DMS 273 treated with DMSO at 0.1 percent for 48 hours (cell line): ENCODE results near the gene PXMP4.

Experiments
- DNase-seq: peaks from one replicate; lab custom pipeline; 2025; lab: John Stamatoyannopoulos, UW

PXMP4 gene

DNA sequence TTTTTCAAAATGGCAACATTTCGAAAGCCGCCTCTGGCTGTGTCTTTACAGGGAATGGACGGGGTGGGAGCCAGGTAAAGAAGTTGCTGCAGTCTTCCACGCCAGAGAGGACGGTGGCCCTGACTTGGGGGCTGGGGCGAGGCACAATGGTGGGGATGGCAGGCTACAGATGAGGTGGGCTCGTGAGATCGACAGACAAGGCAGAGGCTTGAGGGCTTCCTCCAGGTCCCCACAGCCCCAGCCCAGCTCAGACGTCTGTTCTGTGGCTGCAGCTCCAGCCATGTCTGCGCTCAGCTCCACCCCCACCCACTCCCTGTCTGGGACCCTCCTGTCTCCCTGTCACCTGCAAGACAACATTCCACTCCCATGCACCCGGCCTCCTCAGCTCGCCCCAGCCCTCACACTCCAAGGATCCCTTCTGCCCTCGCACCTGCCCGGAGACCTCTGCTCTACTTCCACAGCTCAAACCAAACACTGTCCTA lies 65.4 kb downstream of the PXMP4 start:
- no peak for DNase-seq

DNA sequence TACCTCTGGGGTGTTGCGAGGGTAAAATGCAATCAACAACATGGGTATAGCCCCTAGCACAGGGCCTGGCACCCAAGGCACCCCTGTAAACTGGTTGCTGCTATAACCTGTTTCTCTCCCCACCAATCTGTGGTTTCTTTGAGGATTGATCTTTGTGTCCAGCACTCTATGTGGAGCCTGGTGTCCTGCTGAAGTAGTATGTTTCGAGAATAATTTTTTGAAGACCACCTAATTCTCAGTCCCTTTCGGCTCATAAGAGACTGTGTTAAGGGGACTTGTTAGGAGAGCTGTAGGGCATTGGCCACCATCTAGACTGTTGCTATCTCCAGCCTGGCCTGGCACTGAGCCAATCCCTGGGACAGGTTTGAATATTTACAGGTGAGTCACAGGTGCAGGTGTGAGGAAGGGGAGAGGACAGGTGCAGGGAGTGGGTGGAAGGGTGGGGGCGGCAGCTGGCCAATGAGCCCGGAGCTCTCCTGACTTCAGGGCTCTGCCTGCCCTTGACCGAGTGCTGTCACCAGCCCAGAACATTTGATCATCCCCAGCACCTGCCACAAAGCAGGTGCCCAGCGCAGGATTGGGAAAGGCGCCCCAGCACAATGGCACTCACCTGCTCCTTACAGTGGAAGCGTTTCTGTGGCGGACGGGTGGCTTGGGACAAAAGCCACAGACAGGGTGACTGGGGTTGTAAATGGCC lies 66.1 kb downstream of the PXMP4 start:
- no peak for DNase-seq

DNA sequence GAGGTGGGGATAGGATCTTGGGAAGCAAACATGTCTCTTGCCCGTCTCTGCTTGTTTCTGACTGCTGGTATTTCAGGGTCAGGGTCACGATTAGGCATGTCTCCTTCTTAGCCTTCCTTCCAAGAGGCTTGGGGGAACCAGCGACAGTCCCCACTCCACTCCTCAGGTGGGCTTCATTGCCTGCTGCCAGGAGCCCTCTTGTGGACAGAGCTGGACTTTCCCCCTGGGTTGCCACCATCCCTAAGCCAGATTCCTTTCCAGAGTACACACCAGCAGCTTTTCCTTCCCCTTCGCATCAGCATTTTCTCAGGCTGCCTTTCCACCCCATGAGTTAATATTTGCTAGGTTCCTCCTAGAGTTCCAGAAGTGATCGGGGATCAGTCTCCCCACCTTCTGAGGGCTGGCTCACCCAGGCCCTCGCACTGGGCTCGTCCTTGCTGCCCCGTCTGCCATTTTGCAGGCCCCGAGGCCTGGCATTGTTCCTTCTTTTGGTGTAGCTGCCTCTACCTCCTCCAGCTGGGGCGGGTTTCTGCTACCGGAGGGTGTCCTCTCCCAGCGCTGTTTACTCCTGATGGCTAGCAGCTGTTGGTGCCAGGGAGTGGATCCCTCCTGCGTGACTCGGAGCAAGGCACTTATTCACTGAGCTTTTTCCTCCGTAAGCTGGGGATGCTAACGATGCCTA lies 66.8 kb downstream of the PXMP4 start:
- peak; percentile 63 for DNase-seq
